HL-60 (cell line): ENCODE results near the gene ATP8A2.

Source experiments
- CTCF ChIP-seq: IDR thresholded peaks from one replicate; pipeline ENCODE4 v1.5.1; 2011; ENCODE audit warnings: low read length, control low read depth, inconsistent platforms; ENCODE audit not compliant: insufficient read depth
- POLR2AphosphoS5 ChIP-seq: IDR thresholded peaks from 2 replicates; pipeline ENCODE4 v1.6.1; 2012; ENCODE audit warnings: low read depth
- REST ChIP-seq: IDR thresholded peaks from 2 replicates; pipeline ENCODE4 v1.6.1; 2012; ENCODE audit warnings: low read depth; ENCODE audit not compliant: insufficient replicate concordance

GRCh38 chr13:25625414-25625813 lies 253.6 kb downstream of the ATP8A2 start:
- TF ChIP-seq CTCF = no peak
- TF ChIP-seq POLR2AphosphoS5 = no peak
- TF ChIP-seq REST = no peak
